SK-MEL-5 (cell line): ENCODE measurements around the gene GDF11. TPM values are rescaled to one million over a fixed set of nuclear protein-coding genes. Genes with fewer than 3 reads are reported as not detected.

Source experiments
- small RNA-seq, 2 experiments: library from RNA; depleted of rRNA; stranded (forward); fragments of <200 nt; gene quantifications; one replicate each; pipeline ENCODE3, GENCODE V24; 2014
- total RNA-seq: library from RNA; depleted of rRNA; stranded (reverse); fragments of >200 nt; shearing (Covaris generic); gene quantifications from 2 replicates; pipeline ENCODE4 v1.2.3, GENCODE V29; 2014; rRNA removed

The GDF11 gene
- total RNA-seq, 1 experiment from 2014 or later: 12.1 TPM

Small RNA genes lying within 50 kb of the gene (small RNA-seq; reads per million reads assigned to genes)
- 0 reads per million in 2 experiments for gene AC009779.1
- 0 reads per million in 2 experiments for gene RF00017

Other genes with a start within 250 kb of the GDF11 start
- gene OR6C4, start 193.5 kb upstream of the GDF11 start, total RNA-seq: not detected in 2 replicates
- not detected in 2 replicates for gene OR2AP1, start 170.7 kb upstream of the GDF11 start, total RNA-seq
- not detected in 2 replicates for gene OR10P1, start 106.2 kb upstream of the GDF11 start, total RNA-seq
- gene ITGA7, start 35.2 kb upstream of the GDF11 start, total RNA-seq: 60.5 and 65.4 TPM in 2 replicates
- gene BLOC1S1, start 27.1 kb upstream of the GDF11 start, total RNA-seq: 119 and 124 TPM in 2 replicates
- 2.3 and 3.0 TPM in 2 replicates for gene RDH5, start 22.7 kb upstream of the GDF11 start, total RNA-seq
- gene CD63, start 14.1 kb upstream of the GDF11 start, total RNA-seq: 3,613 and 3,895 TPM in 2 replicates
- 60.0 and 69.4 TPM in 2 replicates for gene SARNP, start 74.6 kb downstream of the GDF11 start, total RNA-seq
- gene ORMDL2, start 74.9 kb downstream of the GDF11 start, total RNA-seq: 51.7 and 52.2 TPM in 2 replicates
- 51.4 and 51.9 TPM in 2 replicates for gene DNAJC14, start 86.5 kb downstream of the GDF11 start, total RNA-seq
- not detected in 2 replicates for gene MMP19, start 99.8 kb downstream of the GDF11 start, total RNA-seq
- 21.1 and 29.2 TPM in 2 replicates for gene PYM1, start 184.8 kb downstream of the GDF11 start, total RNA-seq
- gene DGKA, start 188.0 kb downstream of the GDF11 start, total RNA-seq: 5.7 and 6.9 TPM in 2 replicates
- 10,199 and 10,765 TPM in 2 replicates for gene PMEL, start 222.9 kb downstream of the GDF11 start, total RNA-seq
- gene CDK2, start 223.7 kb downstream of the GDF11 start, total RNA-seq: 896 and 917 TPM in 2 replicates
- 169 and 175 TPM in 2 replicates for gene RAB5B, start 231.0 kb downstream of the GDF11 start, total RNA-seq